Measurements from ENCODE around the gene ERBB2. TPM values are rescaled to one million over a fixed set of nuclear protein-coding genes. Genes with fewer than 3 reads are reported as not detected.

The ERBB2 gene
- total and polyA plus RNA-seq, 9 of the 15 experiments (the other 6 are each of a cell fraction or from before 2014, with no cell fraction given), result 0.74 to 5.6 (median 3.3) TPM

DNA sequence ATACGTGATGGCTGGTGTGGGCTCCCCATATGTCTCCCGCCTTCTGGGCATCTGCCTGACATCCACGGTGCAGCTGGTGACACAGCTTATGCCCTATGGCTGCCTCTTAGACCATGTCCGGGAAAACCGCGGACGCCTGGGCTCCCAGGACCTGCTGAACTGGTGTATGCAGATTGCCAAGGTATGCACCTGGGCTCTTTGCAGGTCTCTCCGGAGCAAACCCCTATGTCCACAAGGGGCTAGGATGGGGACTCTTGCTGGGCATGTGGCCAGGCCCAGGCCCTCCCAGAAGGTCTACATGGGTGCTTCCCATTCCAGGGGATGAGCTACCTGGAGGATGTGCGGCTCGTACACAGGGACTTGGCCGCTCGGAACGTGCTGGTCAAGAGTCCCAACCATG, 24.9 kb downstream of the ERBB2 start:
- H3K4me2 ChIP-seq (ENCODE audit: insufficient read depth, low read length), result peak overlapping the region; percentile 65
- DNase-seq (ENCODE audit: extremely low read depth in 1 of 4, low spot score in 3 of 4) (no peak), ATAC-seq (no peak), FAIRE-seq (no peak)
- intact Hi-C loops (cut with micrococcal nuclease) (no loop called here), in situ Hi-C loops (cut with MboI) (no loop called here)
- BruUV-seq (replicated peaks), result no TSS peak
- peaks cover 22% of the 10 kb centered on the region; the same call in 1 of the 3 replicates for H3K36me3 ChIP-seq (ENCODE audit: control insufficient read depth, insufficient read depth, low read length)
- no peak overlapping the region for H3K4me3 ChIP-seq
- H3K9me3 ChIP-seq (replicated peaks; ENCODE audit: control insufficient read depth, insufficient read depth, low read depth, low read length), result no peaks in the 10 kb centered on the region
- H3K9me1 ChIP-seq (ENCODE audit: control insufficient read depth, insufficient read depth, low read length), result no peaks in the 10 kb centered on the region
- CTCF ChIA-PET (ENCODE audit: low intra/inter-chr PET ratio), result no interaction called here
- H3K27me3 ChIP-seq (ENCODE audit: control insufficient read depth in 2 of 2, insufficient read depth in 2 of 2, low read length in 2 of 2), result no peaks in the 10 kb centered on the region
- H3K9ac ChIP-seq (ENCODE audit: insufficient read depth in 1 of 2, low read depth in 2 of 2, low read length in 2 of 2), result peak overlapping the region; percentile 40 to 84; a peak in 3 of 4 replicates
- WGBS (ENCODE audit: insufficient coverage, low coverage, missing lambda C conversion rate), result 90% methylated on average over 13 of the region's 13 CpGs
- peaks cover 10 to 43% of the 10 kb centered on the region in 2 experiments; a peak in 4 of 5 replicates for H3K4me1 ChIP-seq (replicated peaks in 1 of 2; ENCODE audit: control insufficient read depth in 2 of 2, insufficient read depth in 2 of 2, low read length in 2 of 2)
- no peaks in the 10 kb centered on the region for H4K20me1 ChIP-seq (replicated peaks; ENCODE audit: control insufficient read depth, insufficient read depth, low read length)
- peak overlapping the region; percentile 76 for H3K27ac ChIP-seq (ENCODE audit: extremely low read depth, low read depth, low read length)
- POLR2A ChIA-PET, result interaction anchor here (0.6 to 1.6 kb wide), 5 partner anchors 14 to 969 kb away, joined by 3 to 6 read pairs (median 6); partner anchors contain the start of genes ERBB2 and PGAP3
- H2AFZ ChIP-seq (ENCODE audit: low read depth, low read length), result no peak overlapping the region
- H3K79me2 ChIP-seq (ENCODE audit: control insufficient read depth, insufficient read depth, low read length), result peaks cover 9% of the 10 kb centered on the region
- TF ChIP-seq TEAD2 (tag; IDR thresholded peaks at IDR 0.05) (no peak), ZBTB7A (IDR thresholded peaks at IDR 0.05; ENCODE audit: borderline replicate concordance, control insufficient read depth, low read depth, low read length) (no peak), ZNF174 (CRISPR knock-in tag; IDR thresholded peaks at IDR 0.05) (no peak), FOXJ2 (tag; IDR thresholded peaks at IDR 0.05) (no peak), ZNF347 (CRISPR knock-in tag; IDR thresholded peaks at IDR 0.05; ENCODE audit: low read depth) (no peak), ARID1B (IDR thresholded peaks at IDR 0.05) (no peak), YY1 (IDR thresholded peaks at IDR 0.05; ENCODE audit: borderline replicate concordance in 1 of 3, control insufficient read depth in 1 of 3, extremely low read depth in 1 of 3, insufficient read depth in 3 of 3, insufficient read length in 1 of 3, insufficient replicate concordance in 2 of 3, low read depth in 1 of 3, low read length in 2 of 3) (no peak), RBFOX2 (IDR thresholded peaks at IDR 0.05; ENCODE audit: low read depth, low read length) (no peak; the same call in 1 of the 2 replicates), TGIF2 (CRISPR knock-in tag; IDR thresholded peaks at IDR 0.05) (no peak), ZFP1 (CRISPR knock-in tag; IDR thresholded peaks at IDR 0.05) (no peak)
- TF ChIP-seq, protein P1, sequence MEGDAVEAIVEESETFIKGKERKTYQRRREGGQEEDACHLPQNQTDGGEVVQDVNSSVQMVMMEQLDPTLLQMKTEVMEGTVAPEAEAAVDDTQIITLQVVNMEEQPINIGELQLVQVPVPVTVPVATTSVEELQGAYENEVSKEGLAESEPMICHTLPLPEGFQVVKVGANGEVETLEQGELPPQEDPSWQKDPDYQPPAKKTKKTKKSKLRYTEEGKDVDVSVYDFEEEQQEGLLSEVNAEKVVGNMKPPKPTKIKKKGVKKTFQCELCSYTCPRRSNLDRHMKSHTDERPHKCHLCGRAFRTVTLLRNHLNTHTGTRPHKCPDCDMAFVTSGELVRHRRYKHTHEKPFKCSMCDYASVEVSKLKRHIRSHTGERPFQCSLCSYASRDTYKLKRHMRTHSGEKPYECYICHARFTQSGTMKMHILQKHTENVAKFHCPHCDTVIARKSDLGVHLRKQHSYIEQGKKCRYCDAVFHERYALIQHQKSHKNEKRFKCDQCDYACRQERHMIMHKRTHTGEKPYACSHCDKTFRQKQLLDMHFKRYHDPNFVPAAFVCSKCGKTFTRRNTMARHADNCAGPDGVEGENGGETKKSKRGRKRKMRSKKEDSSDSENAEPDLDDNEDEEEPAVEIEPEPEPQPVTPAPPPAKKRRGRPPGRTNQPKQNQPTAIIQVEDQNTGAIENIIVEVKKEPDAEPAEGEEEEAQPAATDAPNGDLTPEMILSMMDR (IDR thresholded peaks at IDR 0.05 in 2 of 3, conservative IDR thresholded peaks at IDR 0.05 in 1 of 3; ENCODE audit: insufficient read depth in 2 of 3, low read depth in 1 of 3, low read length in 3 of 3), result no peak
- TF ChIP-seq, protein P2, sequence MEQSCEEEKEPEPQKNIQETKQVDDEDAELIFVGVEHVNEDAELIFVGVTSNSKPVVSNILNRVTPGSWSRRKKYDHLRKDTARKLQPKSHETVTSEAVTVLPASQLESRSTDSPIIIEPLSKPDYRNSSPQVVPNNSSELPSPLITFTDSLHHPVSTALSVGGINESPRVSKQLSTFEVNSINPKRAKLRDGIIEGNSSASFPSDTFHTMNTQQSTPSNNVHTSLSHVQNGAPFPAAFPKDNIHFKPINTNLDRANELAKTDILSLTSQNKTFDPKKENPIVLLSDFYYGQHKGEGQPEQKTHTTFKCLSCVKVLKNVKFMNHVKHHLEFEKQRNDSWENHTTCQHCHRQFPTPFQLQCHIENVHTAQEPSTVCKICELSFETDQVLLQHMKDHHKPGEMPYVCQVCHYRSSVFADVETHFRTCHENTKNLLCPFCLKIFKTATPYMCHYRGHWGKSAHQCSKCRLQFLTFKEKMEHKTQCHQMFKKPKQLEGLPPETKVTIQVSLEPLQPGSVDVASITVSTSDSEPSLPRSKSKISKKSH (CRISPR knock-in tag; IDR thresholded peaks at IDR 0.05), result no peak
- TF ChIP-seq, protein P3, sequence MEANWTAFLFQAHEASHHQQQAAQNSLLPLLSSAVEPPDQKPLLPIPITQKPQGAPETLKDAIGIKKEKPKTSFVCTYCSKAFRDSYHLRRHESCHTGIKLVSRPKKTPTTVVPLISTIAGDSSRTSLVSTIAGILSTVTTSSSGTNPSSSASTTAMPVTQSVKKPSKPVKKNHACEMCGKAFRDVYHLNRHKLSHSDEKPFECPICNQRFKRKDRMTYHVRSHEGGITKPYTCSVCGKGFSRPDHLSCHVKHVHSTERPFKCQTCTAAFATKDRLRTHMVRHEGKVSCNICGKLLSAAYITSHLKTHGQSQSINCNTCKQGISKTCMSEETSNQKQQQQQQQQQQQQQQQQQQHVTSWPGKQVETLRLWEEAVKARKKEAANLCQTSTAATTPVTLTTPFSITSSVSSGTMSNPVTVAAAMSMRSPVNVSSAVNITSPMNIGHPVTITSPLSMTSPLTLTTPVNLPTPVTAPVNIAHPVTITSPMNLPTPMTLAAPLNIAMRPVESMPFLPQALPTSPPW (CRISPR knock-in tag; IDR thresholded peaks at IDR 0.05), result no peak
- TF ChIP-seq, protein P4, sequence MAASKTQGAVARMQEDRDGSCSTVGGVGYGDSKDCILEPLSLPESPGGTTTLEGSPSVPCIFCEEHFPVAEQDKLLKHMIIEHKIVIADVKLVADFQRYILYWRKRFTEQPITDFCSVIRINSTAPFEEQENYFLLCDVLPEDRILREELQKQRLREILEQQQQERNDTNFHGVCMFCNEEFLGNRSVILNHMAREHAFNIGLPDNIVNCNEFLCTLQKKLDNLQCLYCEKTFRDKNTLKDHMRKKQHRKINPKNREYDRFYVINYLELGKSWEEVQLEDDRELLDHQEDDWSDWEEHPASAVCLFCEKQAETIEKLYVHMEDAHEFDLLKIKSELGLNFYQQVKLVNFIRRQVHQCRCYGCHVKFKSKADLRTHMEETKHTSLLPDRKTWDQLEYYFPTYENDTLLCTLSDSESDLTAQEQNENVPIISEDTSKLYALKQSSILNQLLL (CRISPR knock-in tag; IDR thresholded peaks at IDR 0.05; ENCODE audit: borderline replicate concordance), result no peak
